Astrocyte of the spinal cord (primary cell): ENCODE measurements around the gene MYCBP.
"Not testable (repeated sequence)": the region's sequence is repeated elsewhere in the genome, so short reads cannot be mapped to it uniquely, and the experiment has no call there.

Experiments
- DNase-seq: peaks from one replicate; pipeline ENCODE4 v3.0.0; 2011; ENCODE audit warnings: low read depth, low spot score
- H3K4me3 ChIP-seq: 2 replicates; pipeline ENCODE4 v1.5.1; 2011; ENCODE audit warnings: low read depth, mild to moderate bottlenecking, low read length, moderate library complexity
- CTCF ChIP-seq: IDR thresholded peaks from 2 replicates; pipeline ENCODE4 v1.5.1; 2012; ENCODE audit warnings: low read depth, mild to moderate bottlenecking, low read length, inconsistent platforms
- in situ Hi-C: cut with HindIII; loops from 2 replicates; pipeline ENCODE4 v1.10.0; 2017; ENCODE audit warnings: low sequenced_read_pairs

The MYCBP gene

GRCh38 chr1:38852780-38853179 lies 20.4 kb downstream of the MYCBP start:
- in situ Hi-C loops = no loop called here
- TF ChIP-seq CTCF = no peak
- no peak overlapping the region for H3K4me3 ChIP-seq
- no peak for DNase-seq

GRCh38 chr1:38848071-38848470 lies 25.1 kb downstream of the MYCBP start:
- no peak overlapping the region for H3K4me3 ChIP-seq
- no peak for TF ChIP-seq CTCF
- DNase-seq = no peak
- in situ Hi-C loops = no loop called here

- DNase-seq = no peak
- H3K4me3 ChIP-seq = no peak overlapping the region
- TF ChIP-seq CTCF = no peak
- in situ Hi-C loops = no loop called here
These were observed 26.9 kb downstream of the MYCBP start for GRCh38 chr1:38846210-38846609.

- H3K4me3 ChIP-seq, DNase-seq, in situ Hi-C loops: not testable (repeated sequence)
These were observed 28.1 kb downstream of the MYCBP start for GRCh38 chr1:38845088-38845487.

GRCh38 chr1:38840281-38840680 lies 32.9 kb downstream of the MYCBP start:
- H3K4me3 ChIP-seq = no peak overlapping the region
- in situ Hi-C loops = no loop called here
- no peak for TF ChIP-seq CTCF
- DNase-seq = no peak

- in situ Hi-C loops = no loop called here
- no peak overlapping the region for H3K4me3 ChIP-seq
- no peak for DNase-seq
- no peak for TF ChIP-seq CTCF
These were observed 33.8 kb downstream of the MYCBP start for GRCh38 chr1:38839363-38839762.

- H3K4me3 ChIP-seq, DNase-seq, in situ Hi-C loops: not testable (repeated sequence)
These were observed 36.8 kb downstream of the MYCBP start for GRCh38 chr1:38836316-38836715.
